Spleen (tissue), 7 donors: ENCODE results near the gene PRKAR2A.

ENCODE experiments used
- POLR2A ChIP-seq, 3 donors: fragments of 450-650 bp; IDR thresholded peaks; one replicate each; pipeline ENCODE4 v1.5.1; 2017; ENCODE audit warnings: antibody characterized with exemption in 3 of 3, mild to moderate bottlenecking in 1 of 3
- POLR2AphosphoS5 ChIP-seq, 3 donors: sonication (generic); formaldehyde crosslinking; IDR thresholded peaks; one replicate each; pipeline ENCODE4 v1.5.1; 2017; ENCODE audit warnings: antibody characterized with exemption in 3 of 3
- TF ChIP-seq, protein P1 (sequence below), 11 experiments: fragments of 200-600 bp in 7 of 11; fragments of 450-650 bp in 4 of 11; sonication (generic) in 4 of 11; IDR thresholded peaks in 8 of 11; conservative IDR thresholded peaks in 3 of 11; 1 replicate in 7 of 11; 2 replicates in 4 of 11; pipeline versions ENCODE4 v1.4.0 to v1.8.0; 2016 to 2021; ENCODE audit warnings: antibody characterized with exemption in 11 of 11, inconsistent platforms in 4 of 11, mild to moderate bottlenecking in 1 of 11
- donor health status: DM: no; HTN: no; CAD: no; lungs with moderate emphysema.
- donor health status: DM: no; HTN: no; CAD: no.
- donor health status: DM: no; HTN: no; CAD: no.

DNA sequence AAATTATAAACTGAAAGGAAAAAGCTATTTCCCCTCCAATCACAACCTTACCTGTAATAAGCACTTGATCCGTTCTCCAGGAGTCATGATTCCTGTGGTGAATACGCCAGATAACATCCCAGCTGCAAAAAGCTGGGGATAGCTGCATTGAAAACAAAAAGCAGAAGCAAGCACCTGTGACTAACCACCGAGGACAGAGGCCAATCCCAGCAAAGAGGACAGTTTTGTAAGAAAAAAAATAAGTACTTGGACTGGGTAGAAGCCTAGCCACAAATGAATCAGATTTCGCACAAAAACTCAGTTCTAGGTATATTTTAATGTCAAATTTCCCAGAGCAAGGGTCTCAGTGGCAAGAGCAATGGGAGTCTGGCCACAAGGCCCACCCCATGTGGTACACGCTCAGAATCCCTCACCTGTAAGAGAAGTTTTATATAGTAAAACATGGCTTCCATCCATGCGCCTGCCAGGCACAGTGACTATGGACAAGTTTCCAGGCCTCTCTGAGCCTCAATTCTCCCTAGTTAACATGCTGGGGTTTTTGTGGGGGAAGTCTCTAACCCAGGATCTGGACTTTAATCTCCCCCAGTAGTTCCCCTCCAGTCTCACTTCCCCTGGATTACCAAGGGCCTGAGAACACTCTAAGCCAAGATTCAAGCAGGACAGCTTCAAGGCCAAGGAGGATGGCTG, 31.8 kb upstream of the PRKAR2A start:
- TF ChIP-seq, protein P1, sequence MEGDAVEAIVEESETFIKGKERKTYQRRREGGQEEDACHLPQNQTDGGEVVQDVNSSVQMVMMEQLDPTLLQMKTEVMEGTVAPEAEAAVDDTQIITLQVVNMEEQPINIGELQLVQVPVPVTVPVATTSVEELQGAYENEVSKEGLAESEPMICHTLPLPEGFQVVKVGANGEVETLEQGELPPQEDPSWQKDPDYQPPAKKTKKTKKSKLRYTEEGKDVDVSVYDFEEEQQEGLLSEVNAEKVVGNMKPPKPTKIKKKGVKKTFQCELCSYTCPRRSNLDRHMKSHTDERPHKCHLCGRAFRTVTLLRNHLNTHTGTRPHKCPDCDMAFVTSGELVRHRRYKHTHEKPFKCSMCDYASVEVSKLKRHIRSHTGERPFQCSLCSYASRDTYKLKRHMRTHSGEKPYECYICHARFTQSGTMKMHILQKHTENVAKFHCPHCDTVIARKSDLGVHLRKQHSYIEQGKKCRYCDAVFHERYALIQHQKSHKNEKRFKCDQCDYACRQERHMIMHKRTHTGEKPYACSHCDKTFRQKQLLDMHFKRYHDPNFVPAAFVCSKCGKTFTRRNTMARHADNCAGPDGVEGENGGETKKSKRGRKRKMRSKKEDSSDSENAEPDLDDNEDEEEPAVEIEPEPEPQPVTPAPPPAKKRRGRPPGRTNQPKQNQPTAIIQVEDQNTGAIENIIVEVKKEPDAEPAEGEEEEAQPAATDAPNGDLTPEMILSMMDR (IDR thresholded peaks at IDR 0.05 in 8 of 11, conservative IDR thresholded peaks at IDR 0.05 in 3 of 11): no peak
- TF ChIP-seq POLR2A (IDR thresholded peaks at IDR 0.05): no peak
- TF ChIP-seq POLR2AphosphoS5 (IDR thresholded peaks at IDR 0.05): no peak
